Panc1 (cell line): Measurements from ENCODE around the gene NHLRC3.

Source experiments
- CTCF ChIP-seq: fragments of 450-650 bp; IDR thresholded peaks from 2 replicates; pipeline ENCODE4 v1.5.1; 2017; ENCODE audit warnings: mild to moderate bottlenecking
- POLR2AphosphoS5 ChIP-seq: IDR thresholded peaks from 2 replicates; pipeline ENCODE4 v1.6.1; 2012; ENCODE audit warnings: mild to moderate bottlenecking, low read depth, low read length, moderate library complexity

- TF ChIP-seq CTCF (no peak), POLR2AphosphoS5 (no peak)
Observed at GRCh38 chr13:39049274-39049673, 11.0 kb downstream of the NHLRC3 start.
